ENCODE results near the gene DDX18.
"Not testable (repeated sequence)": the region's sequence is repeated elsewhere in the genome, so short reads cannot be mapped to it uniquely, and the experiment has no call there.

DDX18 gene

GRCh38 chr2:117814417-117815264 is at the start of gene DDX18:
Gene DDX18 (plus strand): TSS chr2:117814691. CDS start chr2:117814778, 87 bp downstream.
- peak; percentile 99 for DNase-seq (ENCODE audit: low spot score)

GRCh38 chr2:117770730-117771129 is 43.8 kb upstream of the DDX18 start:
- DNase-seq (ENCODE audit: low spot score): no peak

- peak; percentile 62 for DNase-seq (ENCODE audit: low spot score)
These were observed 42.4 kb upstream of the DDX18 start for GRCh38 chr2:117771969-117772630.

GRCh38 chr2:117774716-117775115 is 39.8 kb upstream of the DDX18 start:
- no peak for DNase-seq (ENCODE audit: low spot score)

GRCh38 chr2:117775703-117776219 is 38.7 kb upstream of the DDX18 start:
- DNase-seq (ENCODE audit: low spot score): no peak

GRCh38 chr2:117776888-117777287 is 37.6 kb upstream of the DDX18 start:
- DNase-seq (ENCODE audit: low spot score): no peak

GRCh38 chr2:117785740-117786139 is 28.8 kb upstream of the DDX18 start:
- DNase-seq (ENCODE audit: low spot score): peak; percentile 81

GRCh38 chr2:117786520-117786919 is 28.0 kb upstream of the DDX18 start:
- no peak for DNase-seq (ENCODE audit: low spot score)

- no peak for DNase-seq (ENCODE audit: low spot score)
These were observed 25.0 kb upstream of the DDX18 start for GRCh38 chr2:117789505-117789904.

- no peak for DNase-seq (ENCODE audit: low spot score)
These were observed 19.8 kb upstream of the DDX18 start for GRCh38 chr2:117794668-117795067.

- no peak for DNase-seq (ENCODE audit: low spot score)
These were observed 12.7 kb upstream of the DDX18 start for GRCh38 chr2:117801826-117802225.

GRCh38 chr2:117803644-117804325 is 10.7 kb upstream of the DDX18 start:
- peak; percentile 44 for DNase-seq (ENCODE audit: low spot score)

- DNase-seq (ENCODE audit: low spot score): no peak
These were observed 2.0 kb upstream of the DDX18 start for GRCh38 chr2:117812443-117812842.

- no peak for DNase-seq (ENCODE audit: low spot score)
These were observed 1.5 kb downstream of the DDX18 start for GRCh38 chr2:117815946-117816345.

- no peak for DNase-seq (ENCODE audit: low spot score)
These were observed 4.4 kb downstream of the DDX18 start for GRCh38 chr2:117818921-117819320.

- DNase-seq (ENCODE audit: low spot score): no peak
These were observed 6.0 kb downstream of the DDX18 start for GRCh38 chr2:117820444-117820843.

- DNase-seq (ENCODE audit: low spot score): no peak
These were observed 10.9 kb downstream of the DDX18 start for GRCh38 chr2:117825437-117825836.

GRCh38 chr2:117827464-117827863 is 13.0 kb downstream of the DDX18 start:
- not testable (repeated sequence) for DNase-seq (ENCODE audit: low spot score)

- DNase-seq (ENCODE audit: low spot score): no peak
These were observed 14.4 kb downstream of the DDX18 start for GRCh38 chr2:117828870-117829269.

GRCh38 chr2:117832332-117832731 is 17.8 kb downstream of the DDX18 start:
- no peak for DNase-seq (ENCODE audit: low spot score)

- no peak for DNase-seq (ENCODE audit: low spot score)
These were observed 18.6 kb downstream of the DDX18 start for GRCh38 chr2:117832905-117833613.

GRCh38 chr2:117833911-117834310 is 19.4 kb downstream of the DDX18 start:
- DNase-seq (ENCODE audit: low spot score): no peak
